ENCODE measurements around the gene FBXO39.

The FBXO39 gene

DNA sequence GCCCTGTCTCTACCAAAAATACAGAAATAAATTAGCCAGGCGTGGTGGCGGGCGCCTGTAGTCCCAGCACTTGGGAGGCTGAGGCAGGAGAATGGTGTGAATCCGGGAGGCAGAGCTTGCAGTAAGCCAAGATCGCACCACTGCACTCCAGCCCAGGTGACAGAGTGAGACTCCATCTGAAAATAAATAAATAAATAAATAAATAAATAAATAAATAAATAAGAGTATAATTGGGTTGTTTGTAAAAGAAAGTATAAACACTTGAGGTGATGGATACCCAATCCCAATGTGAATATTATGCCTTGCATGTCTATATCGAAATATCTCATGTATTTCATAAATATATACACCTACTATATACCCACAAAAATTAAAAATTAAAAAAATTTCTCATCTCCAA, 29.4 kb upstream of the FBXO39 start (continued):
- TF ChIP-seq, protein P1, sequence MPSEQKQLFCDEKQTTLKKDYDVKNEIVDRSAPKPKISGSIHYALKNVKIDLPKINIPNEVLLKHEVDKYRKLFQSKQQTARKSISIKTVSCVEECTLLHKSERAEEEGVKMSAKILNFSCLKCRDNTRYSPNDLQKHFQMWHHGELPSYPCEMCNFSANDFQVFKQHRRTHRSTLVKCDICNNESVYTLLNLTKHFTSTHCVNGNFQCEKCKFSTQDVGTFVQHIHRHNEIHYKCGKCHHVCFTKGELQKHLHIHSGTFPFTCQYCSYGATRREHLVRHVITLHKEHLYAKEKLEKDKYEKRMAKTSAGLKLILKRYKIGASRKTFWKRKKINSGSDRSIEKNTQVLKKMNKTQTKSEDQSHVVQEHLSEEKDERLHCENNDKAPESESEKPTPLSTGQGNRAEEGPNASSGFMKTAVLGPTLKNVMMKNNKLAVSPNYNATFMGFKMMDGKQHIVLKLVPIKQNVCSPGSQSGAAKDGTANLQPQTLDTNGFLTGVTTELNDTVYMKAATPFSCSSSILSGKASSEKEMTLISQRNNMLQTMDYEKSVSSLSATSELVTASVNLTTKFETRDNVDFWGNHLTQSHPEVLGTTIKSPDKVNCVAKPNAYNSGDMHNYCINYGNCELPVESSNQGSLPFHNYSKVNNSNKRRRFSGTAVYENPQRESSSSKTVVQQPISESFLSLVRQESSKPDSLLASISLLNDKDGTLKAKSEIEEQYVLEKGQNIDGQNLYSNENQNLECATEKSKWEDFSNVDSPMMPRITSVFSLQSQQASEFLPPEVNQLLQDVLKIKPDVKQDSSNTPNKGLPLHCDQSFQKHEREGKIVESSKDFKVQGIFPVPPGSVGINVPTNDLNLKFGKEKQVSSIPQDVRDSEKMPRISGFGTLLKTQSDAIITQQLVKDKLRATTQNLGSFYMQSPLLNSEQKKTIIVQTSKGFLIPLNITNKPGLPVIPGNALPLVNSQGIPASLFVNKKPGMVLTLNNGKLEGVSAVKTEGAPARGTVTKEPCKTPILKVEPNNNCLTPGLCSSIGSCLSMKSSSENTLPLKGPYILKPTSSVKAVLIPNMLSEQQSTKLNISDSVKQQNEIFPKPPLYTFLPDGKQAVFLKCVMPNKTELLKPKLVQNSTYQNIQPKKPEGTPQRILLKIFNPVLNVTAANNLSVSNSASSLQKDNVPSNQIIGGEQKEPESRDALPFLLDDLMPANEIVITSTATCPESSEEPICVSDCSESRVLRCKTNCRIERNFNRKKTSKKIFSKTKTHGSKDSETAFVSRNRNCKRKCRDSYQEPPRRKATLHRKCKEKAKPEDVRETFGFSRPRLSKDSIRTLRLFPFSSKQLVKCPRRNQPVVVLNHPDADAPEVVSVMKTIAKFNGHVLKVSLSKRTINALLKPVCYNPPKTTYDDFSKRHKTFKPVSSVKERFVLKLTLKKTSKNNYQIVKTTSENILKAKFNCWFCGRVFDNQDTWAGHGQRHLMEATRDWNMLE (tag by site-specific recombination; conservative IDR thresholded peaks at IDR 0.05; ENCODE audit: low read depth), result peak; percentile 60; the same call in 1 of the 2 replicates
- TF ChIP-seq, protein P2, sequence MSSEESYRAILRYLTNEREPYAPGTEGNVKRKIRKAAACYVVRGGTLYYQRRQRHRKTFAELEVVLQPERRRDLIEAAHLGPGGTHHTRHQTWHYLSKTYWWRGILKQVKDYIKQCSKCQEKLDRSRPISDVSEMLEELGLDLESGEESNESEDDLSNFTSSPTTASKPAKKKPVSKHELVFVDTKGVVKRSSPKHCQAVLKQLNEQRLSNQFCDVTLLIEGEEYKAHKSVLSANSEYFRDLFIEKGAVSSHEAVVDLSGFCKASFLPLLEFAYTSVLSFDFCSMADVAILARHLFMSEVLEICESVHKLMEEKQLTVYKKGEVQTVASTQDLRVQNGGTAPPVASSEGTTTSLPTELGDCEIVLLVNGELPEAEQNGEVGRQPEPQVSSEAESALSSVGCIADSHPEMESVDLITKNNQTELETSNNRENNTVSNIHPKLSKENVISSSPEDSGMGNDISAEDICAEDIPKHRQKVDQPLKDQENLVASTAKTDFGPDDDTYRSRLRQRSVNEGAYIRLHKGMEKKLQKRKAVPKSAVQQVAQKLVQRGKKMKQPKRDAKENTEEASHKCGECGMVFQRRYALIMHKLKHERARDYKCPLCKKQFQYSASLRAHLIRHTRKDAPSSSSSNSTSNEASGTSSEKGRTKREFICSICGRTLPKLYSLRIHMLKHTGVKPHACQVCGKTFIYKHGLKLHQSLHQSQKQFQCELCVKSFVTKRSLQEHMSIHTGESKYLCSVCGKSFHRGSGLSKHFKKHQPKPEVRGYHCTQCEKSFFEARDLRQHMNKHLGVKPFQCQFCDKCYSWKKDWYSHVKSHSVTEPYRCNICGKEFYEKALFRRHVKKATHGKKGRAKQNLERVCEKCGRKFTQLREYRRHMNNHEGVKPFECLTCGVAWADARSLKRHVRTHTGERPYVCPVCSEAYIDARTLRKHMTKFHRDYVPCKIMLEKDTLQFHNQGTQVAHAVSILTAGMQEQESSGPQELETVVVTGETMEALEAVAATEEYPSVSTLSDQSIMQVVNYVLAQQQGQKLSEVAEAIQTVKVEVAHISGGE (tag by site-specific recombination; conservative IDR thresholded peaks at IDR 0.05; ENCODE audit: low read depth), result peak; percentile 54

DNA sequence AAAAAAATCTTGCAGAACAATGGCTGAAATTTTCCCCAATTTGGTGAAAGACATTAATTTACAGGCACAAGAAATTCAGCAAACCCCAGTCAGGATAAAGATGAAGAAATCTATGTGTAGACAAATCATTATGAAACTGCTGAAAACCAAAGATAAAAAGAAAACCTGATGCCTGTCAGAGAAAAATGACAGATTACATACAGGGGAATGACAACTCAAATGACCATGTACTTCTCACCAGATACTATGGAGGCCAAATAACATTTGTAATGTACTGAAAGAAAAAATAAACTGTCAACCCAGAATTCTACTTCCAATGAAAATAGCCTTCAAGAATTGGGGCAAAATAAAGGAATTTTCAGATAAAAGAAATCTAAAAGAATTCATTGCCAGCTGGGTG, 27.4 kb upstream of the FBXO39 start:
- ChIA-PET POLR2A (no interaction called here), CTCF (interaction anchor here (0.6 to 3.1 kb wide), 3 partner anchors 94 to 256 kb away, joined by 3 to 13 read pairs (median 9); no protein-coding TSS in a partner anchor)
- Histone ChIP-seq H3K4me3 (ENCODE audit: low read depth, low read length) (no peak overlapping the region), H3K36me3 (ENCODE audit: control insufficient read depth in 2 of 2, insufficient read depth in 1 of 2, low read length in 2 of 2) (no peaks in the 10 kb centered on the region), H3K9me3 (ENCODE audit: control insufficient read depth, insufficient read depth, low read depth, low read length) (no peaks in the 10 kb centered on the region), H3K4me1 (ENCODE audit: control insufficient read depth, insufficient read depth, low read length) (no peaks in the 10 kb centered on the region; the same call in 1 of the 2 replicates), H3K27ac (ENCODE audit: extremely low read depth, low read depth, low read length) (no peak overlapping the region)
- TF ChIP-seq ZNF146 (tag by site-specific recombination; IDR thresholded peaks at IDR 0.05), result no peak
- TF ChIP-seq ZNF24 (tag by site-specific recombination; IDR thresholded peaks at IDR 0.05), result no peak
- no peak for TF ChIP-seq ZNF19 (tag by site-specific recombination; IDR thresholded peaks at IDR 0.05; ENCODE audit: low read depth)
- TF ChIP-seq ZNF76 (tag by site-specific recombination; IDR thresholded peaks at IDR 0.05; ENCODE audit: borderline replicate concordance, low read depth), result no peak
- TF ChIP-seq ZBTB17 (tag by site-specific recombination; IDR thresholded peaks at IDR 0.05), result no peak
- TF ChIP-seq ZNF558 (tag by site-specific recombination; IDR thresholded peaks at IDR 0.05), result peak; percentile 27; the same call in 1 of the 2 replicates
- no peak for TF ChIP-seq ZNF701 (tag by site-specific recombination; IDR thresholded peaks at IDR 0.05)

DNA sequence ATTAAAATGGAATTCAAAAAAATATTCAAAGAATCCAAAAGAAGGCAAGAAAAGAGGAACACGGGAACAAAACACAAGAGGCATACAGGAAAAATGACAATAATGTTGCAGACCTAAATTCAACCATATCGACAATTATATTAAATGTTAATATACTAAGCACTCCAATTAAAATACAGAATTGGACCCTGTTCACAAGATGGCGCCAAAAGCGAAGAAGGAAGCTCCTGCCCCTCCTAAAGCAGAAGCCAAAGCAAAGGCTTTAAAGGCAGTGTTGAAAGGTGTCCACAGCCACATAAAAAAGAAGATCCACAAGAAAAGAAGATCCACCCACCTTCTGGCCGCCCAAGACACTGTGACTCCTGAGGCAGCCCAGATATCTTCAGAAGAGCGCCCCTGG, 26.5 kb upstream of the FBXO39 start:
- Histone ChIP-seq H3K4me1 (ENCODE audit: control insufficient read depth, insufficient read depth, low read length) (no peaks in the 10 kb centered on the region; the same call in 1 of the 2 replicates), H3K4me3 (ENCODE audit: low read depth, low read length) (no peak overlapping the region), H3K9me3 (ENCODE audit: control insufficient read depth, insufficient read depth, low read depth, low read length) (no peaks in the 10 kb centered on the region), H3K27ac (ENCODE audit: extremely low read depth, low read depth, low read length) (no peak overlapping the region), H3K36me3 (ENCODE audit: control insufficient read depth in 2 of 2, insufficient read depth in 1 of 2, low read length in 2 of 2) (no peaks in the 10 kb centered on the region)
- CTCF ChIA-PET, result interaction anchor here (0.6 to 3.1 kb wide), 15 partner anchors 9 to 272 kb away, joined by 3 to 13 read pairs (median 3); partner anchors contain the start of gene SLC13A5
- POLR2A ChIA-PET, result no interaction called here
- TF ChIP-seq ZNF654 (tag by site-specific recombination; IDR thresholded peaks at IDR 0.05; ENCODE audit: low read depth) (0 out of 2 replicates have a peak, but pooled peaks have one; percentile 20), EGR2 (tag by site-specific recombination; IDR thresholded peaks at IDR 0.05; ENCODE audit: low read depth) (no peak), ZNF560 (tag by site-specific recombination; IDR thresholded peaks at IDR 0.05; ENCODE audit: borderline replicate concordance) (no peak), ZXDB (tag by site-specific recombination; IDR thresholded peaks at IDR 0.05) (no peak), ZNF624 (tag by site-specific recombination; IDR thresholded peaks at IDR 0.05) (no peak), ZNF266 (tag by site-specific recombination; IDR thresholded peaks at IDR 0.05; ENCODE audit: low read depth) (no peak)
- TF ChIP-seq, protein P3, sequence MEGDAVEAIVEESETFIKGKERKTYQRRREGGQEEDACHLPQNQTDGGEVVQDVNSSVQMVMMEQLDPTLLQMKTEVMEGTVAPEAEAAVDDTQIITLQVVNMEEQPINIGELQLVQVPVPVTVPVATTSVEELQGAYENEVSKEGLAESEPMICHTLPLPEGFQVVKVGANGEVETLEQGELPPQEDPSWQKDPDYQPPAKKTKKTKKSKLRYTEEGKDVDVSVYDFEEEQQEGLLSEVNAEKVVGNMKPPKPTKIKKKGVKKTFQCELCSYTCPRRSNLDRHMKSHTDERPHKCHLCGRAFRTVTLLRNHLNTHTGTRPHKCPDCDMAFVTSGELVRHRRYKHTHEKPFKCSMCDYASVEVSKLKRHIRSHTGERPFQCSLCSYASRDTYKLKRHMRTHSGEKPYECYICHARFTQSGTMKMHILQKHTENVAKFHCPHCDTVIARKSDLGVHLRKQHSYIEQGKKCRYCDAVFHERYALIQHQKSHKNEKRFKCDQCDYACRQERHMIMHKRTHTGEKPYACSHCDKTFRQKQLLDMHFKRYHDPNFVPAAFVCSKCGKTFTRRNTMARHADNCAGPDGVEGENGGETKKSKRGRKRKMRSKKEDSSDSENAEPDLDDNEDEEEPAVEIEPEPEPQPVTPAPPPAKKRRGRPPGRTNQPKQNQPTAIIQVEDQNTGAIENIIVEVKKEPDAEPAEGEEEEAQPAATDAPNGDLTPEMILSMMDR (tag by site-specific recombination; IDR thresholded peaks at IDR 0.05), result no peak; the same call in 1 of the 2 replicates
- TF ChIP-seq, protein P4, sequence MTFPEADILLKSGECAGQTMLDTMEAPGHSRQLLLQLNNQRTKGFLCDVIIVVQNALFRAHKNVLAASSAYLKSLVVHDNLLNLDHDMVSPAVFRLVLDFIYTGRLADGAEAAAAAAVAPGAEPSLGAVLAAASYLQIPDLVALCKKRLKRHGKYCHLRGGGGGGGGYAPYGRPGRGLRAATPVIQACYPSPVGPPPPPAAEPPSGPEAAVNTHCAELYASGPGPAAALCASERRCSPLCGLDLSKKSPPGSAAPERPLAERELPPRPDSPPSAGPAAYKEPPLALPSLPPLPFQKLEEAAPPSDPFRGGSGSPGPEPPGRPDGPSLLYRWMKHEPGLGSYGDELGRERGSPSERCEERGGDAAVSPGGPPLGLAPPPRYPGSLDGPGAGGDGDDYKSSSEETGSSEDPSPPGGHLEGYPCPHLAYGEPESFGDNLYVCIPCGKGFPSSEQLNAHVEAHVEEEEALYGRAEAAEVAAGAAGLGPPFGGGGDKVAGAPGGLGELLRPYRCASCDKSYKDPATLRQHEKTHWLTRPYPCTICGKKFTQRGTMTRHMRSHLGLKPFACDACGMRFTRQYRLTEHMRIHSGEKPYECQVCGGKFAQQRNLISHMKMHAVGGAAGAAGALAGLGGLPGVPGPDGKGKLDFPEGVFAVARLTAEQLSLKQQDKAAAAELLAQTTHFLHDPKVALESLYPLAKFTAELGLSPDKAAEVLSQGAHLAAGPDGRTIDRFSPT (tag by site-specific recombination; IDR thresholded peaks at IDR 0.05), result no peak
